OCI-LY1 (cell line): ENCODE measurements around the gene PKD2L1.

ENCODE experiments used
- H2AFZ ChIP-seq: fragments of 200-600 bp; sonication (generic), shearing (Covaris generic); 2 replicates; pipeline ENCODE4 v1.6.0; 2014; ENCODE audit warnings: antibody characterized with exemption, mild to moderate bottlenecking, low read length
- H3F3A ChIP-seq: fragments of 200-600 bp; sonication (generic), shearing (Covaris generic); 2 replicates; pipeline ENCODE4 v1.6.0; 2014; ENCODE audit warnings: mild to moderate bottlenecking, antibody characterized with exemption, low read length, moderate library complexity; ENCODE audit not compliant: insufficient read depth
- H3K27ac ChIP-seq: fragments of 200-600 bp; sonication (generic); 2 replicates; pipeline ENCODE4 v1.5.1; 2014; ENCODE audit warnings: low read length, mixed run types, mild to moderate bottlenecking, low read depth; ENCODE audit not compliant: poor library complexity, severe bottlenecking
- H3K27me3 ChIP-seq: fragments of 200-600 bp; sonication (generic); 2 replicates; pipeline ENCODE4 v1.6.0; 2014; ENCODE audit warnings: antibody characterized with exemption, mild to moderate bottlenecking, low read length, moderate library complexity; ENCODE audit not compliant: insufficient read depth
- H3K36me3 ChIP-seq: fragments of 200-600 bp; sonication (generic); 2 replicates; pipeline ENCODE4 v1.6.1; 2014; ENCODE audit warnings: mild to moderate bottlenecking, antibody characterized with exemption, low read length, moderate library complexity, mixed read lengths; ENCODE audit not compliant: insufficient read depth
- H3K4me1 ChIP-seq: fragments of 200-600 bp; sonication (generic); 2 replicates; pipeline ENCODE4 v1.5.1; 2014; ENCODE audit warnings: mild to moderate bottlenecking, low read length, moderate library complexity; ENCODE audit not compliant: insufficient read depth, severe bottlenecking
- H3K4me2 ChIP-seq: fragments of 200-600 bp; sonication (generic), shearing (Covaris generic); 2 replicates; pipeline ENCODE4 v1.6.1; 2014; ENCODE audit warnings: low read length
- H3K4me3 ChIP-seq: fragments of 200-600 bp; sonication (generic); 2 replicates; pipeline ENCODE4 v1.5.1; 2014; ENCODE audit warnings: low read length, low read depth, mild to moderate bottlenecking, mixed read lengths; ENCODE audit not compliant: poor library complexity, severe bottlenecking
- H3K79me2 ChIP-seq: fragments of 200-600 bp; shearing (Covaris generic); 2 replicates; pipeline ENCODE4 v1.6.1; 2016; ENCODE audit warnings: mixed run types, low read length, mixed read lengths; ENCODE audit not compliant: insufficient read depth
- H3K9ac ChIP-seq: fragments of 200-600 bp; sonication (generic), shearing (Covaris generic); 2 replicates; pipeline ENCODE4 v1.6.1; 2014; ENCODE audit warnings: mild to moderate bottlenecking, low read length, mixed read lengths
- H3K9me2 ChIP-seq: fragments of 200-600 bp; sonication (generic), shearing (Covaris generic); 2 replicates; pipeline ENCODE4 v1.6.1; 2014; ENCODE audit warnings: low read depth, mild to moderate bottlenecking, low read length, mixed read lengths
- H3K9me3 ChIP-seq: fragments of 200-600 bp; shearing (Covaris generic); 2 replicates; pipeline ENCODE4 v1.6.1; 2014; ENCODE audit warnings: low read length, mixed read lengths
- H4K20me1 ChIP-seq: fragments of 200-600 bp; sonication (generic), shearing (Covaris generic); 2 replicates; pipeline ENCODE4 v1.6.0; 2016; ENCODE audit warnings: mild to moderate bottlenecking, low read length; ENCODE audit not compliant: insufficient read depth
- CTCF ChIP-seq: fragments of 200-600 bp; sonication (generic), shearing (Covaris generic); IDR thresholded peaks from 2 replicates; pipeline ENCODE4 v1.5.1; 2017; ENCODE audit warnings: mild to moderate bottlenecking, antibody characterized with exemption, low read length, moderate library complexity, mixed read lengths
- EZH2 ChIP-seq: fragments of 200-600 bp; sonication (generic), shearing (Covaris generic); IDR thresholded peaks from 2 replicates; pipeline ENCODE4 v1.8.0; 2017; ENCODE audit warnings: borderline replicate concordance, mixed run types, mild to moderate bottlenecking, antibody characterized with exemption, low read length, moderate library complexity, mixed read lengths

The PKD2L1 gene

GRCh38 chr10:100357059-100357858, 27.2 kb upstream of the PKD2L1 start:
- Histone ChIP-seq H3K79me2 (no peaks in the 10 kb centered on the region), H3F3A (no peaks in the 10 kb centered on the region), H3K36me3 (peaks cover 89% of the 10 kb centered on the region), H3K27ac (no peak overlapping the region), H3K4me2 (no peak overlapping the region), H3K9me2 (no peaks in the 10 kb centered on the region), H4K20me1 (no peaks in the 10 kb centered on the region), H3K27me3 (no peaks in the 10 kb centered on the region), H3K4me1 (no peaks in the 10 kb centered on the region), H3K9ac (no peak overlapping the region), H2AFZ (no peak overlapping the region), H3K4me3 (no peak overlapping the region), H3K9me3 (no peaks in the 10 kb centered on the region)
- TF ChIP-seq CTCF (no peak), EZH2 (no peak)

GRCh38 chr10:100356067-100357017, 26.3 kb upstream of the PKD2L1 start:
- no peak overlapping the region for H3K27ac ChIP-seq

GRCh38 chr10:100355086-100355485, 25.1 kb upstream of the PKD2L1 start:
- no peaks in the 10 kb centered on the region for H3K9me2 ChIP-seq
- H3K4me1 ChIP-seq, result peaks cover 12% of the 10 kb centered on the region
- no peak overlapping the region for H3K9ac ChIP-seq
- TF ChIP-seq CTCF, result no peak
- no peak for TF ChIP-seq EZH2
- H3F3A ChIP-seq, result no peaks in the 10 kb centered on the region
- no peaks in the 10 kb centered on the region for H3K9me3 ChIP-seq
- H2AFZ ChIP-seq, result no peak overlapping the region
- no peaks in the 10 kb centered on the region for H3K27me3 ChIP-seq
- H3K4me3 ChIP-seq, result no peak overlapping the region
- H3K36me3 ChIP-seq, result peaks cover 94% of the 10 kb centered on the region
- no peaks in the 10 kb centered on the region for H3K79me2 ChIP-seq
- H3K4me2 ChIP-seq, result no peak overlapping the region
- H4K20me1 ChIP-seq, result no peaks in the 10 kb centered on the region
- no peak overlapping the region for H3K27ac ChIP-seq

More at GRCh38 chr10:100356067-100357017, 26.3 kb upstream of the PKD2L1 start:
- H3K9me3 ChIP-seq, result no peaks in the 10 kb centered on the region
- H3K9me2 ChIP-seq, result no peaks in the 10 kb centered on the region
- no peak overlapping the region for H3K4me3 ChIP-seq
- no peak overlapping the region for H3K4me2 ChIP-seq
- no peaks in the 10 kb centered on the region for H3K79me2 ChIP-seq
- H3K4me1 ChIP-seq, result no peaks in the 10 kb centered on the region
- H4K20me1 ChIP-seq, result no peaks in the 10 kb centered on the region
- H3F3A ChIP-seq, result no peaks in the 10 kb centered on the region
- no peaks in the 10 kb centered on the region for H3K27me3 ChIP-seq
- no peak overlapping the region for H2AFZ ChIP-seq
- H3K9ac ChIP-seq, result no peak overlapping the region
- TF ChIP-seq EZH2 (no peak), CTCF (no peak)
- H3K36me3 ChIP-seq, result peaks cover 94% of the 10 kb centered on the region
